HG03432 (cell line): ENCODE measurements around the gene PCGF3.
"Not testable (repeated sequence)": the region's sequence is repeated elsewhere in the genome, so short reads cannot be mapped to it uniquely, and the experiment has no call there.

Experiments used
- ATAC-seq: cut with Tn5 transposase; IDR thresholded peaks from one replicate; pipeline ENCODE4 v1.9.1; 2021; ENCODE audit warnings: mild to moderate bottlenecking, moderate library complexity; ENCODE audit not compliant: unreplicated experiment

PCGF3 gene

GRCh38 chr4:777520-778262, 72.1 kb downstream of the PCGF3 start:
- ATAC-seq = no peak

GRCh38 chr4:779555-779954, 73.9 kb downstream of the PCGF3 start:
- ATAC-seq = no peak

- not testable (repeated sequence) for ATAC-seq
Measured at GRCh38 chr4:780255-780654, 74.6 kb downstream of the PCGF3 start.

GRCh38 chr4:780716-781492, 75.3 kb downstream of the PCGF3 start:
- ATAC-seq = peak; percentile 4

GRCh38 chr4:781493-782216, 76.0 kb downstream of the PCGF3 start:
- ATAC-seq = peak; percentile 93

- no peak for ATAC-seq
Measured at GRCh38 chr4:784401-785331, 79.0 kb downstream of the PCGF3 start.

- ATAC-seq = no peak
Measured at GRCh38 chr4:785332-786073, 79.9 kb downstream of the PCGF3 start.

GRCh38 chr4:786074-786741, 80.6 kb downstream of the PCGF3 start:
- no peak for ATAC-seq

GRCh38 chr4:786861-787300, 81.2 kb downstream of the PCGF3 start:
- ATAC-seq = no peak

GRCh38 chr4:787561-787981, 81.9 kb downstream of the PCGF3 start:
- ATAC-seq = no peak

- ATAC-seq = no peak
Measured at GRCh38 chr4:788006-788635, 82.5 kb downstream of the PCGF3 start.

GRCh38 chr4:788636-789297, 83.1 kb downstream of the PCGF3 start:
- ATAC-seq = no peak

GRCh38 chr4:789571-790465, 84.2 kb downstream of the PCGF3 start:
- no peak for ATAC-seq

- no peak for ATAC-seq
Measured at GRCh38 chr4:790466-790820, 84.8 kb downstream of the PCGF3 start.

GRCh38 chr4:791252-791897, 85.7 kb downstream of the PCGF3 start:
- no peak for ATAC-seq

GRCh38 chr4:791898-792625, 86.4 kb downstream of the PCGF3 start:
- ATAC-seq = no peak
